WERI-Rb-1 (cell line): ENCODE results near the gene DRG2.

Experiments used
- DNase-seq: peaks from one replicate; pipeline ENCODE4 v3.0.0-alpha.2; 2020
- H3K27ac ChIP-seq: fragments of 250-450 bp; sonication (Bioruptor Pico); 2 replicates; pipeline ENCODE4 v1.5.1; 2020; ENCODE audit warnings: mild to moderate bottlenecking, moderate library complexity
- H3K27me3 ChIP-seq: fragments of 250-450 bp; sonication (Bioruptor Pico); 2 replicates; pipeline ENCODE4 v1.5.1; 2021; ENCODE audit warnings: mild to moderate bottlenecking, low read depth, moderate library complexity; ENCODE audit not compliant: insufficient read depth, severe bottlenecking
- H3K36me3 ChIP-seq: fragments of 250-450 bp; sonication (Bioruptor Pico); 2 replicates; pipeline ENCODE4 v1.5.1; 2020; ENCODE audit warnings: mild to moderate bottlenecking, moderate library complexity
- H3K4me3 ChIP-seq: 2 replicates; pipeline ENCODE4 v1.5.1; 2011; ENCODE audit warnings: low read depth, mild to moderate bottlenecking, control low read depth, low read length
- H3K9me3 ChIP-seq: fragments of 250-450 bp; sonication (Bioruptor Pico); 2 replicates; pipeline ENCODE4 v1.5.1; 2021; ENCODE audit warnings: mild to moderate bottlenecking, moderate library complexity; ENCODE audit not compliant: severe bottlenecking
- TF ChIP-seq, protein P1 (sequence below): IDR thresholded peaks from 2 replicates; pipeline ENCODE4 v1.5.1; 2011; ENCODE audit warnings: low read depth, mild to moderate bottlenecking, control low read depth, inconsistent platforms, low read length

Gene DRG2

DNA sequence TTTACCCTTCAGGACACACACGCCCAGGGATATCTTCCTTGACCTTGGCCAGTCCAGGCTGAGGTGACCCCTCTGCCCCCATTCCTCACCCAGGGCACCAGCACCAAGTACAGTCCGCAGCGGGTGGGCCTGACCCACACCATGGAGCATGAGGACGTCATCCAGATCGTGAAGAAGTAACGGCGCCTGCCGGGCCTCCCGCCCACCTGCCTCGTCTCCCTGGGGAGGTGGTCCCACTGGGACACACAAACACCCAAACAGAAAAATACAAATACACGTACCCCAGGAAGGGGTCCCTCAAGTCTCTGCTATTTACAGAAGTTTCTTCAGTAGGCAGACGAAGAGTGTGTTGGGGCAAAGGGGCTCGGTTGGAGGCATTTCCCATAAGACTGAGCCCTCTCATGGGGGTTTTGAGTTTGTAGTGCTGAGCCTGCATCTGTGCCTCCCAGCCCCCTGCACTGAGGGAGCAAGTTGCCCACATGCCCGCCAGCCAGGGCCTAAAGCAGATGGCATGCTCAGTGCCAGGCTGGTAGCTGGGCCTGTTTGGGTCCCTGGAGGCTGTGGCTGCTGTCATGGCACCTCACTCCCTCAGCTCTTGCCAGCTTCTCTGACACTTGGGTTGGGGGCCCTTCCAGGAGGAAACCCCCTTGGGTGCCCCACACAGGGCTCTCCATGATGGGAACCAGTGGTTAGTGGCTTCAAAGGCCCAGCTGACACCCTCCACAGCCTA, 19.5 kb downstream of the DRG2 start:
- Histone ChIP-seq H3K4me3 (no peak overlapping the region), H3K27ac (no peak overlapping the region), H3K9me3 (no peaks in the 10 kb centered on the region), H3K36me3 (no peaks in the 10 kb centered on the region), H3K27me3 (no peaks in the 10 kb centered on the region)
- DNase-seq: no peak
- TF ChIP-seq, protein P1, sequence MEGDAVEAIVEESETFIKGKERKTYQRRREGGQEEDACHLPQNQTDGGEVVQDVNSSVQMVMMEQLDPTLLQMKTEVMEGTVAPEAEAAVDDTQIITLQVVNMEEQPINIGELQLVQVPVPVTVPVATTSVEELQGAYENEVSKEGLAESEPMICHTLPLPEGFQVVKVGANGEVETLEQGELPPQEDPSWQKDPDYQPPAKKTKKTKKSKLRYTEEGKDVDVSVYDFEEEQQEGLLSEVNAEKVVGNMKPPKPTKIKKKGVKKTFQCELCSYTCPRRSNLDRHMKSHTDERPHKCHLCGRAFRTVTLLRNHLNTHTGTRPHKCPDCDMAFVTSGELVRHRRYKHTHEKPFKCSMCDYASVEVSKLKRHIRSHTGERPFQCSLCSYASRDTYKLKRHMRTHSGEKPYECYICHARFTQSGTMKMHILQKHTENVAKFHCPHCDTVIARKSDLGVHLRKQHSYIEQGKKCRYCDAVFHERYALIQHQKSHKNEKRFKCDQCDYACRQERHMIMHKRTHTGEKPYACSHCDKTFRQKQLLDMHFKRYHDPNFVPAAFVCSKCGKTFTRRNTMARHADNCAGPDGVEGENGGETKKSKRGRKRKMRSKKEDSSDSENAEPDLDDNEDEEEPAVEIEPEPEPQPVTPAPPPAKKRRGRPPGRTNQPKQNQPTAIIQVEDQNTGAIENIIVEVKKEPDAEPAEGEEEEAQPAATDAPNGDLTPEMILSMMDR: no peak

DNA sequence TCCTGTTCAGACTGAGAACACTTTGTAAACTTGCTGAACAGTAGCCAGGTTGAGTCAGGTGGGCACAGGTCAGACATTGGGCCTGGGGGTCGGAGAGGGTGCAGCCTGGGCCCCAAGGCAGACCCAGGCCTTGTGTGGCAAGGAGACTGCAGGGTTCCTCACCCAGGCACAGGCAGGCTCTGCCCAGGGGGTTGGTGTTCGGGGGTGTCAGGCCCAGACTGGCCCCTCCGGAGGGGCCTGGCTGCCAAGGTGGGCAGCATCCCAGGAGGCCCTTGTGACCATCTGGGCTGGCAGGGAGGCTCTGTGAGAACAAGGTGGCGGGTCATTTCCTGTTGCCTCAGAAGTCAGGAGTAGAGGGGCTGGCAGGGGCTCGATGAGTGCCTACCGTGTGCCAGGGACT, 20.2 kb downstream of the DRG2 start:
- H3K9me3 ChIP-seq: no peaks in the 10 kb centered on the region

DNA sequence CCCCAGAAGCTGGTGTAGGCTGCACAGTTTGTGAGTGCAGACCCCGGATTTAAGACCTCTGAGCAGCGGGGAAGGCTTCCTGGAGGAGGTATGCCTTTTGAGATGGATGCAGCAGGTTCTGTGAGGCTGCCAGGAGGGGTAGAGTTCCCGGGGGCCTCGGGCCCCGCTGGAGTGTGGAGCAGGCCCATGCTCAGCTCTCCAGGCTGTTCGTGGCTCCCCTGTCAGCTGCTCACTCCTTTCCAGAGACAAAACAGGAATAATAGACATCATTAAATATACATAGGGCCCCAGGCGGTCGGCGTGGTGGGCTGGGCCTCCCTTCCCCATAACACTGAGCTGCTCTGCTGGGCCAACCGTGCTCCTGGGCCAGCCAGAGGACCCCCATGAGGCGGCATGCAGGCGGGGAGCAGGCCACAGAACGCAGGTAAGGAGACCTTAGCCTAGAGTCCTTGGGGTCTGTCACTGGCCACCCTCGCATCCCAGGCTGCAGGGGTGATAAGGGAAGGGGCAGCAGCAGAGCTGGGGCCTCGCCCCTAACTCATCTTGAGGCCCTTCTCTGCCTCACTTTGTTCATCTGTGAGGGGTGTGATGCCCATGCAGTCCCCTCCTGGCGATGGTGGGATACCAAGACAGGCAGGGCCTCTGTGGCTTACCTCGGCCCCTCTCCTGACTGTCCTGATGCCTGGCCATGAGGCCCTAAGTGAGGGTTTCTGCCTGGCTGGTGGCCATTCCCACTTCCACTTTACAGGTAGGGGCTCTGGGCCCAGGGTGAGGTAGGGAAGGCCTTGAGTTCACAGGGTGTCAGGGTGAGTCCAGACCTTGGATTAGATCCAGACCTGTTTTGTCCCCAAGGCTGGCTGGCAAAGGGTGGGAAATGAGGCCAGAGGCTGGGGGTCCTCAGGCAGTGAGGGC, 20.9 kb downstream of the DRG2 start, which contains the start of gene MYO15A:
Gene MYO15A (plus strand): TSS at position 356 of the 912 bp plus-strand sequence. CDS start 10,045 bp downstream, outside the sequence.
- DNase-seq: no peak
- no peak within 1 kb of the TSS for H3K27ac ChIP-seq
- no peaks in the 10 kb centered on the region for H3K36me3 ChIP-seq
- no peak within 1 kb of the TSS for H3K4me3 ChIP-seq
- no peaks in the 10 kb centered on the region for H3K9me3 ChIP-seq
- no peaks in the 10 kb centered on the region for H3K27me3 ChIP-seq
- TF ChIP-seq, protein P1: no peak

More for the DNA sequence above, 20.2 kb downstream of the DRG2 start:
- Histone ChIP-seq H3K36me3 (no peaks in the 10 kb centered on the region), H3K27me3 (no peaks in the 10 kb centered on the region), H3K4me3 (no peak overlapping the region), H3K27ac (no peak overlapping the region)
- no peak for DNase-seq
- TF ChIP-seq, protein P1: no peak

DNA sequence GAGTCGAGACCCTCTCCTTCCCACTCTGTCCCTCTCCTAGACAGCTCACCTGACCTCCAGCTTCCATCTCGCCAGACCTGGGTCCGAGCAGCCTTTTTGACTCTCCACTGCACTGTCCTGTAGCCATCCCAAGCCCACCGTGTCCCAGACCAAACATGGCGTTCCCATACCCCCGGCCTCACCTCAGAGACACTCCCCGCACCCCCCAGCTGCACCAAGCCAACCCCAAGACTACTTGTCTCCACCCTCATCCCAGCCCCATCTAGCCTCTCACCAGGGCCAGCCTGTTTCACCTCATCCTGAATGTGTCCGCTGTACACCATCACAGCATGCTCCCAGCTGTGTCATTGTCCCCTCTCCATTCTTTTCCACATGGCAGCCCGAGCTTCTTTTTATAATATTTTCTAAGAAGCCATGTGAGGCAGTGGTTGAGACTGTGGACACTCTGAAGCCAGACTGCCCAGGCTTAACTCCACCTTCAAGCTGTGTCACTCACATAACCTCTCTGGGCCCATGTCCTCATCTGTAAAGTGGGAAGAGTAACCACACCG, 22.3 kb downstream of the DRG2 start:
- no peak overlapping the region for H3K27ac ChIP-seq
- DNase-seq: no peak
- no peaks in the 10 kb centered on the region for H3K27me3 ChIP-seq
- no peaks in the 10 kb centered on the region for H3K9me3 ChIP-seq
- H3K4me3 ChIP-seq: no peak overlapping the region
- no peaks in the 10 kb centered on the region for H3K36me3 ChIP-seq
- TF ChIP-seq, protein P1: no peak

DNA sequence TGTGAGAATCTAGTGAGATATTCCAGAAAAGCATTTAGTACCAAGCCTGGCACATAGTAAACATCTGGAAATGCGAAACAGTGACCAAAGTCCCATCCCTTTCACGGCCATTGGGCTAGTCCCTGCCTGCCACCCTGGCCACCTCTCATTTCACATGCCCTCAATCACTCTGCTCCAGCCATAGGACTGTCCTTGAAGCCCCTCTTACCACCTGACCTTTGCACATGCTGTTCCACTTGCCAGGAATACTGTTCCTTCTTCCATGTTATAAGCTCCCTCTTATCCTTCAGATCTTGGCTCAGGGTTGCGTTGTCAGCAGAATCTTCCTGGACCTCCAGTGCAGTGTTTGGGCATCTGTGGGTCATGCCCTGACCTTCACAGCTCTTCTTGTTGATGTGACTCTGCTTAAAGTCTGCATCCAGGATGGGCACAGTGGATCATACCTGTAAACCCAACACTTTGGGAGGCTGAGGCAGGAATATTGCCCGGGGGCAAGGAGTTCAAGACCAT, 22.9 kb downstream of the DRG2 start:
- DNase-seq: no peak
- Histone ChIP-seq H3K36me3 (no peaks in the 10 kb centered on the region), H3K4me3 (no peak overlapping the region), H3K27ac (no peak overlapping the region), H3K27me3 (no peaks in the 10 kb centered on the region), H3K9me3 (no peaks in the 10 kb centered on the region)
- TF ChIP-seq, protein P1: no peak
